ENCODE results near the gene VCP.

Gene VCP

GRCh38 chr9:35060548-35061207 is 11.7 kb downstream of the VCP start:
- no peak for DNase-seq (ENCODE audit: low read depth)
- TF ChIP-seq CTCF (IDR thresholded peaks at IDR 0.05; ENCODE audit: low read depth, low read length, missing control alignments), result no peak
- no peak overlapping the region for H3K4me3 ChIP-seq (ENCODE audit: low read depth, low read length)

GRCh38 chr9:35059438-35059837 is 13.0 kb downstream of the VCP start:
- no peak overlapping the region for H3K4me3 ChIP-seq (ENCODE audit: low read depth, low read length)
- DNase-seq (ENCODE audit: low read depth), result no peak
- no peak for TF ChIP-seq CTCF (IDR thresholded peaks at IDR 0.05; ENCODE audit: low read depth, low read length, missing control alignments)

GRCh38 chr9:35057271-35057620 is 15.2 kb downstream of the VCP start:
- no peak for DNase-seq (ENCODE audit: low read depth)
- no peak for TF ChIP-seq CTCF (IDR thresholded peaks at IDR 0.05; ENCODE audit: low read depth, low read length, missing control alignments)
- H3K4me3 ChIP-seq (ENCODE audit: low read depth, low read length), result no peak overlapping the region

- DNase-seq (ENCODE audit: low read depth), result no peak
- no peak overlapping the region for H3K4me3 ChIP-seq (ENCODE audit: low read depth, low read length)
- no peak for TF ChIP-seq CTCF (IDR thresholded peaks at IDR 0.05; ENCODE audit: low read depth, low read length, missing control alignments)
Measured at GRCh38 chr9:35056571-35057270, 15.7 kb downstream of the VCP start.

- H3K4me3 ChIP-seq (ENCODE audit: low read depth, low read length), result no peak overlapping the region
- DNase-seq (ENCODE audit: low read depth), result no peak
- no peak for TF ChIP-seq CTCF (IDR thresholded peaks at IDR 0.05; ENCODE audit: low read depth, low read length, missing control alignments)
Measured at GRCh38 chr9:35054871-35055644, 17.4 kb downstream of the VCP start.

GRCh38 chr9:35054185-35054835 is 18.1 kb downstream of the VCP start:
- TF ChIP-seq CTCF (IDR thresholded peaks at IDR 0.05; ENCODE audit: low read depth, low read length, missing control alignments), result no peak
- no peak for DNase-seq (ENCODE audit: low read depth)
- no peak overlapping the region for H3K4me3 ChIP-seq (ENCODE audit: low read depth, low read length)
